HCT116 (cell line): ENCODE data around the gene MYLK. TPM values are rescaled to one million over a fixed set of nuclear protein-coding genes. Genes with fewer than 3 reads are reported as not detected.

Experiments
- ATAC-seq: fragments of 200-7000 bp; cut with Tn5 transposase; 2 replicates; pipeline ENCODE4 v1.9.1; 2020; ENCODE audit warnings: mild to moderate bottlenecking, moderate library complexity
- BruUV-seq: library from RNA; stranded (reverse); fragments of 400-500 nt; replicated peaks from 2 replicates; lab custom pipeline; 2021; lab: Mats Ljungman, UMichigan
- CTCF ChIA-PET: fragments of 300-600 bp; sonication (Branson Sonifier 250); formaldehyde crosslinking; loops from one replicate; lab custom pipeline; 2021; ENCODE audit warnings: antibody characterized with exemption; lab: Charles Lee
- POLR2A ChIA-PET: fragments of 300-600, 350-600 bp; sonication (Branson Sonifier 250); formaldehyde crosslinking; loops from one replicate; lab custom pipeline; 2021; ENCODE audit warnings: antibody characterized with exemption; lab: Charles Lee
- RAD21 ChIA-PET, 2 experiments: fragments of 300-600 bp; sonication (Branson Sonifier 250); formaldehyde crosslinking; loops; one replicate each; lab custom pipeline; 2023; ENCODE audit warnings: low total read pairs in 2 of 2; ENCODE audit not compliant: uncharacterized antibody in 2 of 2, unreplicated experiment in 2 of 2, low non-redundant PET in 1 of 2; lab: Charles Lee
- DNase-seq: peaks from one replicate; pipeline ENCODE4 v3.0.0-alpha.2; 2010; ENCODE audit warnings: low read depth, low spot score
- H2AFZ ChIP-seq: fragments of 200-600 bp; shearing (Covaris generic), sonication (generic); 2 replicates; pipeline ENCODE4 v1.6.1; 2017; ENCODE audit warnings: low read depth, mixed run types, mixed read lengths, antibody characterized with exemption, low read length; ENCODE audit not compliant: poor library complexity, severe bottlenecking
- H3K27ac ChIP-seq: 2 replicates; pipeline ENCODE4 v1.5.1; 2012; ENCODE audit warnings: low read depth, low read length
- H3K27me3 ChIP-seq: fragments of 200-600 bp; sonication (generic); 2 replicates; pipeline ENCODE4 v1.6.1; 2016; ENCODE audit warnings: mixed run types, low read length, mixed read lengths; ENCODE audit not compliant: insufficient read depth
- H3K36me3 ChIP-seq, 2 experiments: fragments of 200-500 bp in 1 of 2; fragments of 200-600 bp in 1 of 2; sonication (Bioruptor generic) in 1 of 2; sonication (generic) in 1 of 2; 2 replicates each; pipeline versions ENCODE4 v1.5.1 to v1.6.1; 2014 to 2016; ENCODE audit warnings: low read length in 2 of 2, inconsistent platforms in 1 of 2, mixed read lengths in 1 of 2, mixed run types in 1 of 2; ENCODE audit not compliant: insufficient read depth in 2 of 2, control insufficient read depth in 1 of 2
- H3K4me1 ChIP-seq, 2 experiments: fragments of 200-600 bp in 1 of 2; sonication (generic) in 1 of 2; 2 replicates each; pipeline versions ENCODE4 v1.5.1 to v1.6.1; 2012 to 2017; ENCODE audit warnings: low read length in 2 of 2, inconsistent platforms in 1 of 2, mild to moderate bottlenecking in 1 of 2, mixed read lengths in 1 of 2, mixed run types in 1 of 2, moderate library complexity in 1 of 2; ENCODE audit not compliant: insufficient read depth in 2 of 2, control insufficient read depth in 1 of 2
- H3K4me2 ChIP-seq: fragments of 200-600 bp; sonication (generic); 2 replicates; pipeline ENCODE4 v1.6.1; 2017; ENCODE audit warnings: mixed run types, low read length, mixed read lengths
- H3K4me3 ChIP-seq, 2 experiments: fragments of 200-600 bp in 1 of 2; sonication (generic) in 1 of 2; replicated peaks in 1 of 2; 2 replicates each; pipeline ENCODE4 v1.5.1; 2011 to 2016; ENCODE audit warnings: low read length in 2 of 2, control low read depth in 1 of 2, low read depth in 1 of 2, mild to moderate bottlenecking in 1 of 2, mixed read lengths in 1 of 2, mixed run types in 1 of 2
- H3K79me2 ChIP-seq: fragments of 200-600 bp; sonication (generic); 2 replicates; pipeline ENCODE4 v1.6.1; 2017; ENCODE audit warnings: mild to moderate bottlenecking, mixed run types, low read length, moderate library complexity, mixed read lengths; ENCODE audit not compliant: insufficient read depth
- H3K9ac ChIP-seq: fragments of 200-600 bp; sonication (generic); 2 replicates; pipeline ENCODE4 v1.6.1; 2016; ENCODE audit warnings: low read length, mixed read lengths
- H3K9me2 ChIP-seq: fragments of 200-600 bp; sonication (generic), shearing (Covaris generic); 2 replicates; pipeline ENCODE4 v1.6.1; 2017; ENCODE audit warnings: mixed run types, mild to moderate bottlenecking, moderate library complexity; ENCODE audit not compliant: insufficient read depth
- H3K9me3 ChIP-seq, 2 experiments: fragments of 200-500 bp in 1 of 2; fragments of 200-600 bp in 1 of 2; sonication (Bioruptor generic) in 1 of 2; sonication (generic) in 1 of 2; 2 replicates each; pipeline ENCODE4 v1.6.1; 2014 to 2017; ENCODE audit warnings: low read length in 2 of 2, mixed read lengths in 2 of 2, inconsistent platforms in 1 of 2, low read depth in 1 of 2, mild to moderate bottlenecking in 1 of 2, mixed run types in 1 of 2, moderate library complexity in 1 of 2; ENCODE audit not compliant: control insufficient read depth in 1 of 2, insufficient read depth in 1 of 2
- H4K20me1 ChIP-seq: fragments of 200-600 bp; sonication (generic), shearing (Covaris generic); 2 replicates; pipeline ENCODE4 v1.6.1; 2017; ENCODE audit warnings: mixed run types, mild to moderate bottlenecking, moderate library complexity; ENCODE audit not compliant: insufficient read depth
- CBX3 ChIP-seq: IDR thresholded peaks from 2 replicates; pipeline ENCODE4 v1.6.1; 2012; ENCODE audit warnings: low read depth
- EZH2 ChIP-seq: fragments of 200-600 bp; sonication (generic); IDR thresholded peaks from 2 replicates; pipeline ENCODE4 v1.6.1; 2017; ENCODE audit warnings: antibody characterized with exemption, mixed run types
- JUND ChIP-seq: IDR thresholded peaks from 2 replicates; pipeline ENCODE4 v1.6.1; 2012
- POLR2A ChIP-seq: IDR thresholded peaks from 2 replicates; pipeline ENCODE4 v1.7.0; 2011; ENCODE audit warnings: borderline replicate concordance; ENCODE audit not compliant: insufficient read depth, insufficient read length; ENCODE audit errors: extremely low read depth
- POLR2AphosphoS5 ChIP-seq: IDR thresholded peaks from 2 replicates; pipeline ENCODE4 v1.6.1; 2011; ENCODE audit warnings: mild to moderate bottlenecking, low read depth, low read length, moderate library complexity
- RAD21 ChIP-seq: IDR thresholded peaks from 2 replicates; pipeline ENCODE4 v1.6.1; 2012; ENCODE audit warnings: low read depth, mild to moderate bottlenecking
- SIN3A ChIP-seq: IDR thresholded peaks from 2 replicates; pipeline ENCODE4 v1.6.1; 2012; ENCODE audit warnings: low read depth
- SP1 ChIP-seq: IDR thresholded peaks from 2 replicates; pipeline ENCODE4 v1.6.1; 2012; ENCODE audit warnings: low read depth
- YY1 ChIP-seq: IDR thresholded peaks from 2 replicates; pipeline ENCODE4 v1.6.1; 2011; ENCODE audit warnings: low read length, low read depth, moderate library complexity, mild to moderate bottlenecking; ENCODE audit not compliant: insufficient replicate concordance; ENCODE audit errors: extremely low read depth
- ZBTB33 ChIP-seq: IDR thresholded peaks from 2 replicates; pipeline ENCODE4 v1.6.1; 2011; ENCODE audit warnings: mild to moderate bottlenecking, low read length, moderate library complexity; ENCODE audit not compliant: insufficient replicate concordance; ENCODE audit errors: extremely low read depth
- ZFX ChIP-seq: fragments of 450-650 bp; IDR thresholded peaks from 2 replicates; pipeline ENCODE4 v1.6.1; 2017
- ZNF274 ChIP-seq: fragments of 200-500 bp; sonication (Bioruptor generic); IDR thresholded peaks from 2 replicates; pipeline ENCODE4 v1.6.1; 2014; ENCODE audit warnings: mild to moderate bottlenecking, low read depth, low read length, inconsistent platforms
- intact Hi-C: fragments of 100-400 bp; cut with micrococcal nuclease; formaldehyde crosslinking; loops from 2 replicates; pipeline ENCODE4 v1.10.0; 2022
- total RNA-seq: library from RNA; stranded (reverse); gene quantifications from one replicate; pipeline ENCODE4 v1.2.1, GENCODE V29; 2021; ENCODE audit not compliant: unreplicated experiment
- TF ChIP-seq, protein P1 (sequence below): IDR thresholded peaks from 2 replicates; pipeline ENCODE4 v1.6.1; 2012
- TF ChIP-seq, protein P2 (sequence below): IDR thresholded peaks from 2 replicates; pipeline ENCODE4 v1.6.1; 2012; ENCODE audit warnings: low read depth

Gene MYLK
- total RNA-seq, 1 experiment from 2014 or later = 3.8 TPM

DNA sequence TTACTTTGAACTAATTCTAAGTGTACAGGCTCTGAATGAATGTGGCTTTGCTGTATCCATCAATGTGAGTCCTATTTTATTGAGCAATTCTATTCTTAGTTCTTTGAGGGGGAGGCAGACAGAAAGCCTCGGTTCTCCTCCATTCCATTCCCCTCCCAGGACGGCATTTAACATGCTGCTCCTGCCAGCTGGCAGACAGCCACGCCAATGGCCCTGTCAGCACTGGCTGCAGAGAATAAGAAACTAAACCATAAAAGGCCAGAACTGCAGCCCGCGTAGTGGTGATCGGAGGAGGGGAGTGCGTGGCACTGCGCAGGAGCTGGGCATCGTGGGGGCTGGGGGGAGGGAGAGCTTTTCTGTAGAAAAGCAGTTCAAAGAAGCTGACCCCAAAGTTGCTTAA lies 223.2 kb downstream of the MYLK start:
- Histone ChIP-seq H3K36me3 (no peaks in the 10 kb centered on the region), H3K4me3 (no peak overlapping the region), H3K79me2 (no peaks in the 10 kb centered on the region), H3K27me3 (no peaks in the 10 kb centered on the region), H3K9ac (no peak overlapping the region), H3K9me3 (no peaks in the 10 kb centered on the region; a peak in 1 of 4 replicates), H3K9me2 (no peaks in the 10 kb centered on the region), H4K20me1 (no peaks in the 10 kb centered on the region), H2AFZ (no peak overlapping the region), H3K27ac (no peak overlapping the region), H3K4me1 (no peaks in the 10 kb centered on the region), H3K4me2 (no peak overlapping the region)
- no TSS peak for BruUV-seq
- TF ChIP-seq SIN3A (no peak), RAD21 (no peak), YY1 (no peak), EZH2 (no peak)
- TF ChIP-seq, protein P1, sequence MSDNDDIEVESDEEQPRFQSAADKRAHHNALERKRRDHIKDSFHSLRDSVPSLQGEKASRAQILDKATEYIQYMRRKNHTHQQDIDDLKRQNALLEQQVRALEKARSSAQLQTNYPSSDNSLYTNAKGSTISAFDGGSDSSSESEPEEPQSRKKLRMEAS = no peak
- ChIA-PET RAD21 (no interaction called here), CTCF (interaction anchor here (0.9 to 1.4 kb wide), 2 partner anchors 8 to 9 kb away, joined by 3 to 4 read pairs; no protein-coding TSS in a partner anchor), POLR2A (no interaction called here)
- ATAC-seq = no peak
- no peak for DNase-seq
- intact Hi-C loops = no loop called here

- no peaks in the 10 kb centered on the region for H3K27me3 ChIP-seq
- H3K4me2 ChIP-seq = no peak overlapping the region
- POLR2A ChIA-PET = no interaction called here
- no peak overlapping the region for H3K4me3 ChIP-seq
- H3K79me2 ChIP-seq = no peaks in the 10 kb centered on the region
- H4K20me1 ChIP-seq = no peaks in the 10 kb centered on the region
- no peaks in the 10 kb centered on the region; a peak in 1 of 4 replicates for H3K9me3 ChIP-seq
- CTCF ChIA-PET = interaction anchor here (0.9 to 1.4 kb wide), 3 partner anchors 8 to 63 kb away, joined by 3 to 7 read pairs (median 4); no protein-coding TSS in a partner anchor
- intact Hi-C loops = no loop called here
- no peaks in the 10 kb centered on the region for H3K36me3 ChIP-seq
- no peak for DNase-seq
- ATAC-seq = no peak
- H3K4me1 ChIP-seq = no peaks in the 10 kb centered on the region
- no TSS peak for BruUV-seq
- H3K9ac ChIP-seq = no peak overlapping the region
- no peaks in the 10 kb centered on the region for H3K9me2 ChIP-seq
- RAD21 ChIA-PET = no interaction called here
- no peak overlapping the region for H3K27ac ChIP-seq
- no peak overlapping the region for H2AFZ ChIP-seq
- TF ChIP-seq ZBTB33 (no peak), POLR2AphosphoS5 (no peak), ZFX (no peak), EZH2 (no peak), SP1 (no peak), CBX3 (no peak), POLR2A (no peak), JUND (no peak), ZNF274 (no peak), YY1 (no peak), SIN3A (no peak)
- TF ChIP-seq, protein P1 = no peak
- TF ChIP-seq, protein P2, sequence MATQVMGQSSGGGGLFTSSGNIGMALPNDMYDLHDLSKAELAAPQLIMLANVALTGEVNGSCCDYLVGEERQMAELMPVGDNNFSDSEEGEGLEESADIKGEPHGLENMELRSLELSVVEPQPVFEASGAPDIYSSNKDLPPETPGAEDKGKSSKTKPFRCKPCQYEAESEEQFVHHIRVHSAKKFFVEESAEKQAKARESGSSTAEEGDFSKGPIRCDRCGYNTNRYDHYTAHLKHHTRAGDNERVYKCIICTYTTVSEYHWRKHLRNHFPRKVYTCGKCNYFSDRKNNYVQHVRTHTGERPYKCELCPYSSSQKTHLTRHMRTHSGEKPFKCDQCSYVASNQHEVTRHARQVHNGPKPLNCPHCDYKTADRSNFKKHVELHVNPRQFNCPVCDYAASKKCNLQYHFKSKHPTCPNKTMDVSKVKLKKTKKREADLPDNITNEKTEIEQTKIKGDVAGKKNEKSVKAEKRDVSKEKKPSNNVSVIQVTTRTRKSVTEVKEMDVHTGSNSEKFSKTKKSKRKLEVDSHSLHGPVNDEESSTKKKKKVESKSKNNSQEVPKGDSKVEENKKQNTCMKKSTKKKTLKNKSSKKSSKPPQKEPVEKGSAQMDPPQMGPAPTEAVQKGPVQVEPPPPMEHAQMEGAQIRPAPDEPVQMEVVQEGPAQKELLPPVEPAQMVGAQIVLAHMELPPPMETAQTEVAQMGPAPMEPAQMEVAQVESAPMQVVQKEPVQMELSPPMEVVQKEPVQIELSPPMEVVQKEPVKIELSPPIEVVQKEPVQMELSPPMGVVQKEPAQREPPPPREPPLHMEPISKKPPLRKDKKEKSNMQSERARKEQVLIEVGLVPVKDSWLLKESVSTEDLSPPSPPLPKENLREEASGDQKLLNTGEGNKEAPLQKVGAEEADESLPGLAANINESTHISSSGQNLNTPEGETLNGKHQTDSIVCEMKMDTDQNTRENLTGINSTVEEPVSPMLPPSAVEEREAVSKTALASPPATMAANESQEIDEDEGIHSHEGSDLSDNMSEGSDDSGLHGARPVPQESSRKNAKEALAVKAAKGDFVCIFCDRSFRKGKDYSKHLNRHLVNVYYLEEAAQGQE = no peak
Observed at GRCh38 chr3:123660141-123660675, 223.9 kb downstream of the MYLK start.
